Measurements from ENCODE around the gene RHOXF2B. TPM values are rescaled to one million over a fixed set of nuclear protein-coding genes. Genes with fewer than 3 reads are reported as not detected.

Gene RHOXF2B
- total RNA-seq, 1 donor = not detected

GRCh38 chrX:120029354-120029753, 48.1 kb downstream of the RHOXF2B start:
- no peak for DNase-seq (ENCODE audit: low read depth)
- no peak for TF ChIP-seq CTCF (IDR thresholded peaks at IDR 0.05; ENCODE audit: insufficient read depth, low read length)
- H3K4me3 ChIP-seq (ENCODE audit: low read depth, low read length) = no peak overlapping the region

GRCh38 chrX:120023259-120023658, 54.2 kb downstream of the RHOXF2B start:
- TF ChIP-seq CTCF (IDR thresholded peaks at IDR 0.05; ENCODE audit: insufficient read depth, low read length) = no peak
- H3K4me3 ChIP-seq (ENCODE audit: low read depth, low read length) = no peak overlapping the region
- DNase-seq (ENCODE audit: low read depth) = no peak

GRCh38 chrX:120022763-120023162, 54.7 kb downstream of the RHOXF2B start:
- TF ChIP-seq CTCF (IDR thresholded peaks at IDR 0.05; ENCODE audit: insufficient read depth, low read length) = no peak
- no peak for DNase-seq (ENCODE audit: low read depth)
- no peak overlapping the region for H3K4me3 ChIP-seq (ENCODE audit: low read depth, low read length)

Other genes with a start within 250 kb of the RHOXF2B start
- 2.1 and 7.5 TPM in 2 replicates for gene UPF3B, start 224.7 kb downstream of the RHOXF2B start, total RNA-seq (ENCODE audit: low replicate concordance)
- gene RNF113A, start 206.0 kb downstream of the RHOXF2B start, total RNA-seq (ENCODE audit: low replicate concordance) = 10.0 and 11.7 TPM in 2 replicates
- 63.3 and 111 TPM in 2 replicates for gene NDUFA1, start 205.9 kb downstream of the RHOXF2B start, total RNA-seq (ENCODE audit: low replicate concordance)
- gene AKAP14, start 181.8 kb downstream of the RHOXF2B start, total RNA-seq (ENCODE audit: low replicate concordance) = not detected in 2 replicates
- gene NKAP, start 133.9 kb downstream of the RHOXF2B start, total RNA-seq (ENCODE audit: low replicate concordance) = 5.5 and 6.0 TPM in 2 replicates
- gene RHOXF1, start 38.2 kb upstream of the RHOXF2B start, total RNA-seq (ENCODE audit: low replicate concordance) = not detected in 2 replicates
- gene RHOXF2, start 80.9 kb upstream of the RHOXF2B start, total RNA-seq (ENCODE audit: low replicate concordance) = not detected in 2 replicates
- 16.6 and 18.3 TPM in 2 replicates for gene ZBTB33, start 173.1 kb upstream of the RHOXF2B start, total RNA-seq (ENCODE audit: low replicate concordance)
- gene TMEM255A, start 233.8 kb upstream of the RHOXF2B start, total RNA-seq (ENCODE audit: low replicate concordance) = not detected in 2 replicates